Prostate gland (tissue), 2 donors: ENCODE measurements around the gene ARHGEF40. TPM values are rescaled to one million over a fixed set of nuclear protein-coding genes. Genes with fewer than 3 reads are reported as not detected.

ENCODE experiments used
- DNase-seq: peaks from one replicate; pipeline ENCODE4 v3.0.0-alpha.2; 2019; ENCODE audit warnings: low spot score
- H3K27ac ChIP-seq, 2 donors: fragments of 200-600 bp; sonication (generic); 2 replicates each; pipeline ENCODE4 v1.5.1; 2017 to 2019
- H3K27me3 ChIP-seq: fragments of 200-600 bp; sonication (generic); replicated peaks from 2 replicates; pipeline ENCODE4 v1.5.1; 2019; ENCODE audit not compliant: insufficient read depth
- H3K36me3 ChIP-seq, 2 donors: fragments of 200-600 bp; sonication (generic); 1 replicate in 1 of 2; 2 replicates in 1 of 2; pipeline versions ENCODE4 v1.5.1 to v1.8.1; 2017 to 2019
- H3K4me1 ChIP-seq: fragments of 200-600 bp; sonication (generic); replicated peaks from 2 replicates; pipeline ENCODE4 v1.5.1; 2019
- H3K4me3 ChIP-seq, 2 donors: fragments of 200-600 bp; sonication (generic); 2 replicates each; pipeline ENCODE4 v1.5.1; 2017 to 2019
- H3K9me3 ChIP-seq: fragments of 200-600 bp; sonication (generic); 2 replicates; pipeline ENCODE4 v1.5.1; 2017
- CTCF ChIP-seq, 4 experiments: fragments of 200-600 bp in 2 of 4; fragments of 450-650 bp in 2 of 4; sonication (generic) in 2 of 4; IDR thresholded peaks; 1 replicate in 3 of 4; 2 replicates in 1 of 4; pipeline ENCODE4 v1.5.1; 2016 to 2019; ENCODE audit warnings: antibody characterized with exemption in 4 of 4, mild to moderate bottlenecking in 2 of 4, moderate library complexity in 2 of 4
- POLR2A ChIP-seq: fragments of 450-650 bp; IDR thresholded peaks from one replicate; pipeline ENCODE4 v1.6.1; 2016; ENCODE audit warnings: antibody characterized with exemption, mild to moderate bottlenecking
- POLR2AphosphoS5 ChIP-seq: sonication (generic); formaldehyde crosslinking; IDR thresholded peaks from one replicate; pipeline ENCODE4 v1.6.1; 2017; ENCODE audit warnings: antibody characterized with exemption
- WGBS: methylation state at CpG from one replicate; pipeline ENCODE4 v1.1.5; 2018; 5-methylcytosine and 5-hydroxymethylcytosine counted together
- intact Hi-C: fragments of 100-400 bp; cut with DNase I; formaldehyde crosslinking; loops from one replicate; pipeline ENCODE4 v1.14.2; 2022
- total RNA-seq, 2 donors: library from RNA; depleted of rRNA; stranded (reverse); fragments of >200 nt; gene quantifications; one replicate each; pipeline ENCODE4 v1.1.0, GENCODE V29; 2016

ARHGEF40 gene
- total RNA-seq, 2 donors from 2014 or later = 12.4 to 37.7 TPM

GRCh38 chr14:21024585-21025370 lies 45.3 kb upstream of the ARHGEF40 start, which contains the start of gene NDRG2:
Gene NDRG2 (minus strand): TSS chr14:21025061. CDS start chr14:21023315, 1,746 bp downstream.
- intact Hi-C loops = loop anchor here (2.0 kb wide), 1 partner anchor 14 kb away; no protein-coding TSS in a partner anchor
- TF ChIP-seq CTCF (IDR thresholded peaks at IDR 0.05) (peak in 1 of 4 experiments; percentile 8), POLR2AphosphoS5 (peak; percentile 66), POLR2A (peak; percentile 82)
- Histone ChIP-seq H3K36me3 (no peaks in the 10 kb centered on the region), H3K9me3 (no peaks in the 10 kb centered on the region), H3K27ac (peak within 1 kb of the TSS; percentile 87 to 95), H3K4me3 (peak within 1 kb of the TSS; percentile 70 to 84), H3K27me3 (no peaks in the 10 kb centered on the region), H3K4me1 (peaks cover 4% of the 10 kb centered on the region)
- DNase-seq = peak; percentile 84
- under 1% methylated on average over 53 of the region's 72 CpGs for WGBS

GRCh38 chr14:21025371-21026273 lies 44.5 kb upstream of the ARHGEF40 start:
- H3K36me3 ChIP-seq = no peaks in the 10 kb centered on the region
- 6% methylated on average over 31 of the region's 58 CpGs for WGBS
- no peak for TF ChIP-seq CTCF (IDR thresholded peaks at IDR 0.05)
- intact Hi-C loops = loop anchor here (2.0 kb wide), 1 partner anchor 13 kb away; no protein-coding TSS in a partner anchor
- H3K27me3 ChIP-seq = no peaks in the 10 kb centered on the region
- no peaks in the 10 kb centered on the region for H3K9me3 ChIP-seq
- H3K4me3 ChIP-seq = peak overlapping the region; percentile 70 to 84
- peak; percentile 37 for DNase-seq
- peaks cover 2% of the 10 kb centered on the region for H3K4me1 ChIP-seq
- H3K27ac ChIP-seq = peak overlapping the region; percentile 87 to 95

- peak overlapping the region in 1 of 2 donors; percentile 84 for H3K4me3 ChIP-seq
- no peaks in the 10 kb centered on the region for H3K27me3 ChIP-seq
- no peaks in the 10 kb centered on the region for H3K36me3 ChIP-seq
- WGBS = 35% methylated on average over 7 of the region's 7 CpGs
- DNase-seq = no peak
- TF ChIP-seq POLR2A = no peak
- TF ChIP-seq POLR2AphosphoS5 = no peak
- no peak for TF ChIP-seq CTCF (IDR thresholded peaks at IDR 0.05)
- intact Hi-C loops = no loop called here
- H3K9me3 ChIP-seq = no peaks in the 10 kb centered on the region
- H3K27ac ChIP-seq = peak overlapping the region; percentile 87 to 95
- H3K4me1 ChIP-seq = no peaks in the 10 kb centered on the region
Observed at GRCh38 chr14:21026274-21026987, 43.7 kb upstream of the ARHGEF40 start.

- Histone ChIP-seq H3K9me3 (no peaks in the 10 kb centered on the region), H3K27ac (peak overlapping the region; percentile 87 to 95), H3K36me3 (no peaks in the 10 kb centered on the region), H3K27me3 (no peaks in the 10 kb centered on the region), H3K4me1 (no peaks in the 10 kb centered on the region), H3K4me3 (no peak overlapping the region)
- intact Hi-C loops = no loop called here
- WGBS = 13% methylated on average over 3 of the region's 3 CpGs
- no peak for DNase-seq
- TF ChIP-seq POLR2AphosphoS5 (no peak), POLR2A (no peak), CTCF (IDR thresholded peaks at IDR 0.05) (no peak)
Observed at GRCh38 chr14:21026988-21027315, 43.2 kb upstream of the ARHGEF40 start.
